ENCODE data around the gene ATP6V1F.

The ATP6V1F gene

GRCh38 chr7:128856001-128856718, 6.5 kb upstream of the ATP6V1F start:
- TF ChIP-seq CTCF (IDR thresholded peaks at IDR 0.05; ENCODE audit: low read depth, low read length), result no peak
- H3K9me3 ChIP-seq, result no peaks in the 10 kb centered on the region
- H3K4me1 ChIP-seq, result 0 out of 2 replicates have a peak, but pooled peaks cover 4% of the 10 kb centered on the region
- H3K27me3 ChIP-seq, result no peaks in the 10 kb centered on the region
- no peak for DNase-seq
- H3K4me3 ChIP-seq (ENCODE audit: low read depth, low read length), result no peak overlapping the region
- H3K36me3 ChIP-seq, result peaks cover 30% of the 10 kb centered on the region

- H3K4me3 ChIP-seq (ENCODE audit: low read depth, low read length), result no peak overlapping the region
- 0 out of 2 replicates have a peak, but pooled peaks cover 4% of the 10 kb centered on the region for H3K4me1 ChIP-seq
- H3K9me3 ChIP-seq, result no peaks in the 10 kb centered on the region
- H3K36me3 ChIP-seq, result peaks cover 9% of the 10 kb centered on the region; the same call in 1 of the 2 replicates
- no peak for DNase-seq
- H3K27me3 ChIP-seq, result no peaks in the 10 kb centered on the region
- no peak for TF ChIP-seq CTCF (IDR thresholded peaks at IDR 0.05; ENCODE audit: low read depth, low read length)
Observed at GRCh38 chr7:128858380-128859231, 4.0 kb upstream of the ATP6V1F start.

- TF ChIP-seq CTCF (IDR thresholded peaks at IDR 0.05; ENCODE audit: low read depth, low read length), result no peak
- Histone ChIP-seq H3K4me1 (peaks cover 8% of the 10 kb centered on the region; the same call in 1 of the 2 replicates), H3K36me3 (peaks cover 6% of the 10 kb centered on the region; the same call in 1 of the 2 replicates)
Observed at GRCh38 chr7:128859232-128860157, 3.2 kb upstream of the ATP6V1F start.

GRCh38 chr7:128860158-128861073, 2.2 kb upstream of the ATP6V1F start:
- Histone ChIP-seq H3K4me3 (ENCODE audit: low read depth, low read length) (no peak overlapping the region), H3K27me3 (no peaks in the 10 kb centered on the region), H3K9me3 (no peaks in the 10 kb centered on the region), H3K36me3 (peaks cover 9% of the 10 kb centered on the region), H3K4me1 (peaks cover 8% of the 10 kb centered on the region; the same call in 1 of the 2 replicates)
- DNase-seq, result no peak
- TF ChIP-seq CTCF (IDR thresholded peaks at IDR 0.05; ENCODE audit: low read depth, low read length), result peak; percentile 39

More at GRCh38 chr7:128859232-128860157, 3.2 kb upstream of the ATP6V1F start:
- DNase-seq, result no peak
- H3K4me3 ChIP-seq (ENCODE audit: low read depth, low read length), result no peak overlapping the region
- H3K9me3 ChIP-seq, result no peaks in the 10 kb centered on the region
- H3K27me3 ChIP-seq, result no peaks in the 10 kb centered on the region

- no peaks in the 10 kb centered on the region for H3K9me3 ChIP-seq
- peak overlapping the region; percentile 82 for H3K4me3 ChIP-seq (ENCODE audit: low read depth, low read length)
- TF ChIP-seq CTCF (IDR thresholded peaks at IDR 0.05; ENCODE audit: low read depth, low read length), result no peak
- peaks cover 13% of the 10 kb centered on the region for H3K36me3 ChIP-seq
- no peaks in the 10 kb centered on the region for H3K27me3 ChIP-seq
- H3K4me1 ChIP-seq, result peaks cover 8% of the 10 kb centered on the region; the same call in 1 of the 2 replicates
- DNase-seq, result no peak
Observed at GRCh38 chr7:128861957-128862570, 592 bp upstream of the ATP6V1F start.
